Inflammatory macrophage treated with lipopolysaccharide for 1 hour (primary cell): Measurements from ENCODE around the gene ZNF397.
A peak's percentile ranks its signal among the peaks of the same experiment; 100 is the strongest.

Experiments used
- DNase-seq, 2 donors: peaks; one replicate each; pipeline ENCODE4 v3.0.0-alpha.2; 2020 to 2022

Gene ZNF397

GRCh38 chr18:35247412-35248249, 6.8 kb downstream of the ZNF397 start:
- peak in 1 of 2 donors; percentile 12 for DNase-seq

- DNase-seq, result no peak
These were observed 7.6 kb downstream of the ZNF397 start for GRCh38 chr18:35248429-35248828.

- DNase-seq, result no peak
These were observed 11.6 kb downstream of the ZNF397 start for GRCh38 chr18:35252466-35252865.

GRCh38 chr18:35253655-35254287, 12.9 kb downstream of the ZNF397 start:
- DNase-seq, result no peak

- no peak for DNase-seq
These were observed 16.1 kb downstream of the ZNF397 start for GRCh38 chr18:35256947-35257346.

GRCh38 chr18:35264409-35264808, 23.6 kb downstream of the ZNF397 start:
- no peak for DNase-seq

- DNase-seq, result peak; percentile 17 to 30
These were observed 26.4 kb downstream of the ZNF397 start for GRCh38 chr18:35267161-35267651.

GRCh38 chr18:35267809-35268208, 27.0 kb downstream of the ZNF397 start:
- no peak for DNase-seq

GRCh38 chr18:35268821-35269220, 28.0 kb downstream of the ZNF397 start:
- no peak for DNase-seq

- DNase-seq, result no peak
These were observed 30.8 kb downstream of the ZNF397 start for GRCh38 chr18:35271656-35272055.

- no peak for DNase-seq
These were observed 35.4 kb downstream of the ZNF397 start for GRCh38 chr18:35276267-35276666.

GRCh38 chr18:35277633-35278032, 36.8 kb downstream of the ZNF397 start:
- no peak for DNase-seq

GRCh38 chr18:35278085-35278484, 37.3 kb downstream of the ZNF397 start:
- no peak for DNase-seq

GRCh38 chr18:35278969-35279368, 38.1 kb downstream of the ZNF397 start:
- no peak for DNase-seq

- no peak for DNase-seq
These were observed 41.5 kb downstream of the ZNF397 start for GRCh38 chr18:35282353-35282752.

GRCh38 chr18:35283923-35284794, 43.3 kb downstream of the ZNF397 start:
- no peak for DNase-seq

GRCh38 chr18:35284841-35285240, 44.0 kb downstream of the ZNF397 start:
- DNase-seq, result no peak

- DNase-seq, result peak; percentile 13 to 18
These were observed 48.5 kb downstream of the ZNF397 start for GRCh38 chr18:35289293-35289692.

- no peak for DNase-seq
These were observed 48.9 kb downstream of the ZNF397 start for GRCh38 chr18:35289727-35290093.

GRCh38 chr18:35290094-35290735, 49.4 kb downstream of the ZNF397 start, which contains the start of gene ZSCAN30:
Gene ZSCAN30 (minus strand): TSS chr18:35290229. CDS start chr18:35264352, 25,877 bp downstream.
- DNase-seq, result peak; percentile 93 to 97

GRCh38 chr18:35291166-35291565, 50.3 kb downstream of the ZNF397 start:
- no peak for DNase-seq

- DNase-seq, result no peak
These were observed 55.2 kb downstream of the ZNF397 start for GRCh38 chr18:35296060-35296459.

GRCh38 chr18:35303610-35304009, 62.8 kb downstream of the ZNF397 start:
- DNase-seq, result no peak
